SKM-1 (cell line): Measurements from ENCODE around the gene SMIM32.

Experiments
- DNase-seq: peaks from one replicate; lab custom pipeline; 2025; ENCODE audit not compliant: unreplicated experiment; lab: John Stamatoyannopoulos, UW

The SMIM32 gene

GRCh38 chr5:136208916-136209315, 16.0 kb upstream of the SMIM32 start:
- DNase-seq: peak; percentile 9

- DNase-seq: no peak
Observed at GRCh38 chr5:136207631-136208030, 14.7 kb upstream of the SMIM32 start.

GRCh38 chr5:136206361-136206760, 13.4 kb upstream of the SMIM32 start:
- DNase-seq: no peak

- no peak for DNase-seq
Observed at GRCh38 chr5:136205941-136206340, 13.0 kb upstream of the SMIM32 start.

- DNase-seq: no peak
Observed at GRCh38 chr5:136205061-136205702, 12.2 kb upstream of the SMIM32 start.

- DNase-seq: no peak
Observed at GRCh38 chr5:136203303-136203922, 10.5 kb upstream of the SMIM32 start.

- DNase-seq: no peak
Observed at GRCh38 chr5:136202469-136203205, 9.7 kb upstream of the SMIM32 start.

- DNase-seq: no peak
Observed at GRCh38 chr5:136201870-136202269, 8.9 kb upstream of the SMIM32 start.

GRCh38 chr5:136200761-136201160, 7.8 kb upstream of the SMIM32 start:
- DNase-seq: no peak

GRCh38 chr5:136200130-136200529, 7.2 kb upstream of the SMIM32 start:
- DNase-seq: no peak

GRCh38 chr5:136199408-136199807, 6.4 kb upstream of the SMIM32 start:
- no peak for DNase-seq

- DNase-seq: no peak
Observed at GRCh38 chr5:136198453-136198852, 5.5 kb upstream of the SMIM32 start.

- no peak for DNase-seq
Observed at GRCh38 chr5:136197462-136198142, 4.6 kb upstream of the SMIM32 start.

- no peak for DNase-seq
Observed at GRCh38 chr5:136195971-136196820, 3.2 kb upstream of the SMIM32 start.

GRCh38 chr5:136194576-136194975, 1.6 kb upstream of the SMIM32 start:
- DNase-seq: no peak

GRCh38 chr5:136193322-136193935, 467 bp upstream of the SMIM32 start:
- no peak for DNase-seq

GRCh38 chr5:136192015-136192525, 892 bp downstream of the SMIM32 start:
- no peak for DNase-seq

GRCh38 chr5:136191304-136192014, 1.5 kb downstream of the SMIM32 start:
- DNase-seq: no peak

- no peak for DNase-seq
Observed at GRCh38 chr5:136190904-136191303, 2.1 kb downstream of the SMIM32 start.
